ENCODE data around the gene ZBTB14.

Gene ZBTB14

GRCh38 chr18:5253910-5254309 is 41.6 kb downstream of the ZBTB14 start:
- H3K4me2 ChIP-seq (ENCODE audit: low read length), result no peak overlapping the region

GRCh38 chr18:5251117-5251516 is 44.4 kb downstream of the ZBTB14 start:
- H3K36me3 ChIP-seq (ENCODE audit: control insufficient read depth, low read length), result no peaks in the 10 kb centered on the region
- no peaks in the 10 kb centered on the region for H3K9me3 ChIP-seq (ENCODE audit: control insufficient read depth, insufficient read depth, low read length)
- H3K27me3 ChIP-seq (ENCODE audit: control insufficient read depth, low read length), result no peaks in the 10 kb centered on the region
- H4K20me1 ChIP-seq (ENCODE audit: control insufficient read depth, insufficient read depth, low read depth, low read length), result no peaks in the 10 kb centered on the region
- no peak overlapping the region for H3K4me2 ChIP-seq (ENCODE audit: low read length)
- no peaks in the 10 kb centered on the region for H3K79me2 ChIP-seq (ENCODE audit: control insufficient read depth, low read length)
- H3F3A ChIP-seq (ENCODE audit: control insufficient read depth, insufficient read depth), result no peaks in the 10 kb centered on the region
- H3K4me3 ChIP-seq (ENCODE audit: low read length), result no peak overlapping the region
- H3K9me2 ChIP-seq (replicated peaks; ENCODE audit: control insufficient read depth, low read length), result no peaks in the 10 kb centered on the region
- H3K4me1 ChIP-seq (ENCODE audit: control insufficient read depth, low read length), result no peaks in the 10 kb centered on the region
- H3K27ac ChIP-seq (ENCODE audit: low read depth, low read length), result no peak overlapping the region
- no peak for TF ChIP-seq CTCF (IDR thresholded peaks at IDR 0.05; ENCODE audit: low read depth, low read length, poor library complexity, severe bottlenecking)
- no peak for TF ChIP-seq EZH2phosphoT487 (IDR thresholded peaks at IDR 0.05; ENCODE audit: borderline replicate concordance, low read length)

More at GRCh38 chr18:5253910-5254309, 41.6 kb downstream of the ZBTB14 start:
- TF ChIP-seq CTCF (IDR thresholded peaks at IDR 0.05; ENCODE audit: low read depth, low read length, poor library complexity, severe bottlenecking) (no peak), EZH2phosphoT487 (IDR thresholded peaks at IDR 0.05; ENCODE audit: borderline replicate concordance, low read length) (no peak)
- H3K9me2 ChIP-seq (replicated peaks; ENCODE audit: control insufficient read depth, low read length), result no peaks in the 10 kb centered on the region
- no peaks in the 10 kb centered on the region for H3F3A ChIP-seq (ENCODE audit: control insufficient read depth, insufficient read depth)
- no peaks in the 10 kb centered on the region for H3K79me2 ChIP-seq (ENCODE audit: control insufficient read depth, low read length)
- H3K4me1 ChIP-seq (ENCODE audit: control insufficient read depth, low read length), result peaks cover 6% of the 10 kb centered on the region
- no peaks in the 10 kb centered on the region for H3K9me3 ChIP-seq (ENCODE audit: control insufficient read depth, insufficient read depth, low read length)
- H3K27me3 ChIP-seq (ENCODE audit: control insufficient read depth, low read length), result no peaks in the 10 kb centered on the region
- no peak overlapping the region for H3K4me3 ChIP-seq (ENCODE audit: low read length)
- H3K27ac ChIP-seq (ENCODE audit: low read depth, low read length), result no peak overlapping the region
- H3K36me3 ChIP-seq (ENCODE audit: control insufficient read depth, low read length), result no peaks in the 10 kb centered on the region
- H4K20me1 ChIP-seq (ENCODE audit: control insufficient read depth, insufficient read depth, low read depth, low read length), result no peaks in the 10 kb centered on the region

GRCh38 chr18:5250603-5251002 is 44.9 kb downstream of the ZBTB14 start:
- Histone ChIP-seq H3K79me2 (ENCODE audit: control insufficient read depth, low read length) (no peaks in the 10 kb centered on the region), H3K4me3 (ENCODE audit: low read length) (no peak overlapping the region), H3F3A (ENCODE audit: control insufficient read depth, insufficient read depth) (no peaks in the 10 kb centered on the region), H4K20me1 (ENCODE audit: control insufficient read depth, insufficient read depth, low read depth, low read length) (no peaks in the 10 kb centered on the region), H3K9me3 (ENCODE audit: control insufficient read depth, insufficient read depth, low read length) (no peaks in the 10 kb centered on the region), H3K27ac (ENCODE audit: low read depth, low read length) (no peak overlapping the region), H3K4me2 (ENCODE audit: low read length) (no peak overlapping the region), H3K36me3 (ENCODE audit: control insufficient read depth, low read length) (no peaks in the 10 kb centered on the region), H3K9me2 (replicated peaks; ENCODE audit: control insufficient read depth, low read length) (no peaks in the 10 kb centered on the region), H3K27me3 (ENCODE audit: control insufficient read depth, low read length) (no peaks in the 10 kb centered on the region), H3K4me1 (ENCODE audit: control insufficient read depth, low read length) (no peaks in the 10 kb centered on the region)
- no peak for TF ChIP-seq EZH2phosphoT487 (IDR thresholded peaks at IDR 0.05; ENCODE audit: borderline replicate concordance, low read length)
- TF ChIP-seq CTCF (IDR thresholded peaks at IDR 0.05; ENCODE audit: low read depth, low read length, poor library complexity, severe bottlenecking), result no peak

- TF ChIP-seq EZH2phosphoT487 (IDR thresholded peaks at IDR 0.05; ENCODE audit: borderline replicate concordance, low read length), result no peak
- no peak for TF ChIP-seq CTCF (IDR thresholded peaks at IDR 0.05; ENCODE audit: low read depth, low read length, poor library complexity, severe bottlenecking)
- Histone ChIP-seq H3F3A (ENCODE audit: control insufficient read depth, insufficient read depth) (no peaks in the 10 kb centered on the region), H3K4me2 (ENCODE audit: low read length) (no peak overlapping the region), H3K27ac (ENCODE audit: low read depth, low read length) (no peak overlapping the region), H3K4me3 (ENCODE audit: low read length) (no peak overlapping the region), H3K9me2 (replicated peaks; ENCODE audit: control insufficient read depth, low read length) (no peaks in the 10 kb centered on the region), H3K4me1 (ENCODE audit: control insufficient read depth, low read length) (no peaks in the 10 kb centered on the region), H3K27me3 (ENCODE audit: control insufficient read depth, low read length) (no peaks in the 10 kb centered on the region), H4K20me1 (ENCODE audit: control insufficient read depth, insufficient read depth, low read depth, low read length) (no peaks in the 10 kb centered on the region), H3K36me3 (ENCODE audit: control insufficient read depth, low read length) (peaks cover 18% of the 10 kb centered on the region), H3K9me3 (ENCODE audit: control insufficient read depth, insufficient read depth, low read length) (no peaks in the 10 kb centered on the region), H3K79me2 (ENCODE audit: control insufficient read depth, low read length) (no peaks in the 10 kb centered on the region)
These were observed 50.6 kb downstream of the ZBTB14 start for GRCh38 chr18:5244941-5245340.

Data from DOHH2 (cell line).